Heart right ventricle (tissue), 16 donors: ENCODE results near the gene USP31. TPM values are rescaled to one million over a fixed set of nuclear protein-coding genes. Genes with fewer than 3 reads are reported as not detected.

Source experiments
- ATAC-seq, 8 donors: fragments of 200-7000 bp; cut with Tn5 transposase; one replicate each; pipeline ENCODE4 v1.9.1; 2020; ENCODE audit warnings: mild to moderate bottlenecking in 8 of 8, moderate library complexity in 8 of 8, moderate number of reproducible peaks in 1 of 8
- DNase-seq, 2 donors: peaks; one replicate each; pipeline ENCODE4 v3.0.0-alpha.2; 2020
- H3K27ac ChIP-seq, 10 donors: fragments of 200-600 bp; sonication (generic) in 2 of 10; one replicate each; pipeline versions ENCODE4 v1.5.0 to v1.8.0; 2020 to 2022; ENCODE audit warnings: mild to moderate bottlenecking in 3 of 10
- H3K27me3 ChIP-seq, 7 donors: fragments of 200-600 bp; one replicate each; pipeline ENCODE4 v1.8.0; 2021 to 2022; ENCODE audit warnings: mild to moderate bottlenecking in 2 of 7
- H3K36me3 ChIP-seq, 9 donors: fragments of 200-600 bp; sonication (generic) in 1 of 9; one replicate each; pipeline versions ENCODE4 v1.5.0 to v1.8.0; 2020 to 2022; ENCODE audit warnings: mild to moderate bottlenecking in 2 of 9
- H3K4me1 ChIP-seq, 9 donors: fragments of 200-600 bp; sonication (generic) in 1 of 9; one replicate each; pipeline versions ENCODE4 v1.5.0 to v1.8.0; 2020 to 2022; ENCODE audit warnings: mild to moderate bottlenecking in 4 of 9
- H3K4me3 ChIP-seq, 10 donors: fragments of 200-600 bp; sonication (generic) in 2 of 10; one replicate each; pipeline versions ENCODE4 v1.5.0 to v1.8.0; 2020 to 2022; ENCODE audit warnings: mild to moderate bottlenecking in 7 of 10, moderate library complexity in 2 of 10
- H3K9me3 ChIP-seq, 11 donors: fragments of 200-600 bp in 10 of 11; sonication (generic) in 2 of 11; one replicate each; pipeline versions ENCODE4 v1.5.0 to v1.8.0; 2013 to 2022; ENCODE audit warnings: mild to moderate bottlenecking in 2 of 11, control low read depth in 1 of 11, moderate library complexity in 1 of 11
- WGBS, 2 donors: extraction: QIAGEN DNeasy Blood & Tissue Kit; methylation state at CpG; one replicate each; pipeline ENCODE4 v1.1.7; 2013; ENCODE audit warnings: inconsistent platforms in 1 of 2; 5-methylcytosine and 5-hydroxymethylcytosine counted together
- intact Hi-C, 10 donors: fragments of 100-400 bp; cut with DNase I; formaldehyde crosslinking; loops; one replicate each; pipeline versions ENCODE4 v1.11.1 to v1.14.2; 2022
- polyA plus RNA-seq, 2 donors: library from polyadenylated mRNA; stranded (reverse); fragments of 200-250 nt; gene quantifications; one replicate each; pipeline ENCODE4 v1.2.3, GENCODE V29; 2013
- total RNA-seq, 10 donors: library from RNA; stranded (reverse); fragmentation: NEBNext Ultra II Directional in 3 of 10; extraction: Animal tissue kit (Norgen Biotek cat#: 25700) in 3 of 10; gene quantifications; one replicate each; pipeline versions ENCODE4 v1.2.1 to v1.2.4, GENCODE V29; 2021 to 2023
- TF ChIP-seq, protein P1 (sequence below), 9 donors: fragments of 200-600 bp; sonication (generic) in 2 of 9; IDR thresholded peaks; one replicate each; pipeline versions ENCODE4 v1.5.0 to v1.8.0; 2021 to 2022; ENCODE audit warnings: antibody characterized with exemption in 9 of 9, mild to moderate bottlenecking in 5 of 9, moderate library complexity in 1 of 9
- donor health status: Arrhythmogenic right ventricular cardiomyopathy.
- donor health status: ischemic (EF 13 %, LVEDD 7.1; RV severe dilation, severe dysfunction).
- donor health status: healthy with polysubstance abuse.
- donor health status: DM: no; HTN: yes; CAD: no.
- donor health status: DM: no; HTN: no; CAD: no.
- donor health status: ischemic (EF 25% LVEDD 6.9; RV normal size, moderate dysfunction).
- donor health status: ischemic (EF 25% LVEDD 5.7; RV mildly dilated, moderate dysfunction).
- donor health status: healthy.
- donor health status: DM: yes; HTN: yes; CAD: no.
- donor health status: Ischemic cardiomyopathy.
- donor health status: ischemic (EF 35%, LVEDD 5.7; RV mildly dilated, moderate dysfunction).
- donor health status: nonischemic (EF 11% LVEDD 7.7; RV severe dilation, severe dysfunction).
- donor health status: DM: yes; HTN: yes; CAD: no.
- donor health status: PGD.
- donor health status: ischemic (EF 29% LVEDD 5.4; RV normal size, mild dysfunction).
- donor health status: nonischemic (EF 23%, LVEDD 6.1; RV moderate dilation, normal function).

USP31 gene
- total and polyA plus RNA-seq, 12 donors: 8.9 to 32.1 (median 22.4) TPM

DNA sequence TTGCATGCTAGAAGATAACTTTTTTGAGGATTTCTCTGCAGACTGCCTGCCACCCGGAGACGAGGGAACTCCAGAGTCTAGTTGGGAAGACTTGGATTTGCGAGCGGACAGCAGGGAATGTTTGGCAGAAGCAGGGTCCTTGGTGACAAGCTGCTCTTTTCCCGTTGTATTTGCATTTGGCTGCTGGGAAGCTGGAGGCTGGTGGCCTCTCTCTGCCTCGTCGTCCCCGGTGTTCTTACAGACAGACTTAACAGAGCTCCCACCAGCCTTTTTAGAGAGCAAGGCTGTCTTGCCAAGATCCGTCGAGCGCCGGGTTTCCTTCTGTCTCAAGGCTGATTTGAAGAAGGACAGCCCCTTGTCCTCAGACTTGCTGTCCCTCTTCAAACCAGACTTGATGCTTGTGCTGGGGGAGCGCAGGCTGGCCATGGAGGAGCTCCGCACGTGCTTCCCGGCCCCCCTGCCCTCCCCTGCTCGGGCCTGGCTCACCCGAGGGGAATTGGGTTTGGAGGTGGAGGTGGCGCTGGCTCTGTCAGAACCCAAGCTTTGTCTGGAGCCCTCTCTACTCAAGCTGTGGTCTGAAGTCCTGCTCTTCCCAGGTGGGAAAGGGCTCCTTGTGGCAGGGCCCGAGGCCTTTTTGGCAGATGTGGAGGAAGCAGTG is 81.0 kb downstream of the USP31 start:
- H3K9me3 ChIP-seq: no peaks in the 10 kb centered on the region
- TF ChIP-seq, protein P1, sequence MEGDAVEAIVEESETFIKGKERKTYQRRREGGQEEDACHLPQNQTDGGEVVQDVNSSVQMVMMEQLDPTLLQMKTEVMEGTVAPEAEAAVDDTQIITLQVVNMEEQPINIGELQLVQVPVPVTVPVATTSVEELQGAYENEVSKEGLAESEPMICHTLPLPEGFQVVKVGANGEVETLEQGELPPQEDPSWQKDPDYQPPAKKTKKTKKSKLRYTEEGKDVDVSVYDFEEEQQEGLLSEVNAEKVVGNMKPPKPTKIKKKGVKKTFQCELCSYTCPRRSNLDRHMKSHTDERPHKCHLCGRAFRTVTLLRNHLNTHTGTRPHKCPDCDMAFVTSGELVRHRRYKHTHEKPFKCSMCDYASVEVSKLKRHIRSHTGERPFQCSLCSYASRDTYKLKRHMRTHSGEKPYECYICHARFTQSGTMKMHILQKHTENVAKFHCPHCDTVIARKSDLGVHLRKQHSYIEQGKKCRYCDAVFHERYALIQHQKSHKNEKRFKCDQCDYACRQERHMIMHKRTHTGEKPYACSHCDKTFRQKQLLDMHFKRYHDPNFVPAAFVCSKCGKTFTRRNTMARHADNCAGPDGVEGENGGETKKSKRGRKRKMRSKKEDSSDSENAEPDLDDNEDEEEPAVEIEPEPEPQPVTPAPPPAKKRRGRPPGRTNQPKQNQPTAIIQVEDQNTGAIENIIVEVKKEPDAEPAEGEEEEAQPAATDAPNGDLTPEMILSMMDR (IDR thresholded peaks at IDR 0.05): no peak
- peaks cover 12 to 43% (median 32%) of the 10 kb centered on the region in 9 donors for H3K4me1 ChIP-seq
- 94% methylated on average over 20 of the region's 20 CpGs for WGBS, 2 donors
- no peak overlapping the region for H3K27ac ChIP-seq
- peaks cover 0 to 58% (median 14%) of the 10 kb centered on the region in 9 donors for H3K36me3 ChIP-seq
- no peaks in the 10 kb centered on the region for H3K27me3 ChIP-seq
- DNase-seq: no peak
- H3K4me3 ChIP-seq: no peak overlapping the region
- ATAC-seq: no peak
- intact Hi-C loops: loop anchor here in 2 of 10 donors (10.0 kb wide), 2 partner anchors 77 to 367 kb away; partner anchors contain the start of gene USP31 (in 1 of the 2)

DNA sequence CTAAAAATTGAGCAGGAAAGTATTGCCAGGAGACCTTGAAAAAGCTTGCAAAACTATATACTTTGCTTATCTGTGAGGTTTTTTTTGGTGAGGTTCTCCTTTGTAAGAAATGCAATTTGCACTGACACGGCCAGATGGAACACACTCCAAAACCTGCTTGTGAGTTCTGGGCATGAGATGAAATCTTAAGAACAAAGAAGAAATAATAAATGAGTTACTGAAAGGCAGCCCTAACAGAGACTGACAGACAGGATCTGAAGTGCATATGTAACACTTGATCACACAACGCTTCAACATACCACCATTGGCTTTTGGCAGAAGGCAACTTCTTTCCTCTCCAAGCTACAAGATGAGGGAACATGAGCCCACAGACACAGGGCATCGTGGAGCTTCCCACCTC is 82.6 kb downstream of the USP31 start:
- WGBS, 2 donors: 56 to 63% methylated on average over 3 of the region's 3 CpGs
- ATAC-seq (no peak), DNase-seq (no peak)
- H3K27ac ChIP-seq: no peak overlapping the region
- H3K9me3 ChIP-seq: no peaks in the 10 kb centered on the region
- peaks cover 0 to 49% (median 14%) of the 10 kb centered on the region in 9 donors for H3K36me3 ChIP-seq
- TF ChIP-seq, protein P1 (IDR thresholded peaks at IDR 0.05): no peak
- intact Hi-C loops: loop anchor here in 2 of 10 donors (10.0 kb wide), 2 partner anchors 78 to 368 kb away; partner anchors contain the start of gene USP31 (in 1 of the 2)
- H3K27me3 ChIP-seq: no peaks in the 10 kb centered on the region
- no peak overlapping the region for H3K4me3 ChIP-seq
- H3K4me1 ChIP-seq: peaks cover 7 to 28% (median 19%) of the 10 kb centered on the region in 9 donors

DNA sequence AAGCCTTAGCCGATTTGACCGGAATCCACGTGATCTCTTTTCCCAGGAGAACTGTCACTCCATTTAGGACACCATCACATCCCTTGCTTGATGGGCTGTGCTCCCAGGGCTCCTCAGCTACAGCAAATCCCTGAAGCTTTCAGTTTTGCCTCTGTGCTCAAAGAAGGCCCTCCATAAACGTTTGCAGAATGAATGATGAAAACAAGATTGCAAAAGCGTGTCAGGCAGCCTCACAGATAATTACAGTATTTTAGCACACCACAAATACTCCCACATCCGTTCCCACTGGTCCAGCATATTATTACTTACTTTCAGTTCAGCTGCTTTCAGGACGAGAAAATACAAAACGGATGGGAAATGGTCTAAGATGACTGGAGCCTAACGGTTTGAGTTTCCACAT is 84.6 kb downstream of the USP31 start:
- Histone ChIP-seq H3K27me3 (no peaks in the 10 kb centered on the region), H3K4me1 (peaks cover 0 to 21% (median 11%) of the 10 kb centered on the region in 9 donors), H3K27ac (peak overlapping the region in 3 of 10 donors; percentile 18 to 60 (median 55)), H3K9me3 (no peaks in the 10 kb centered on the region), H3K4me3 (peak overlapping the region in 1 of 10 donors; percentile 6), H3K36me3 (peaks cover 0 to 37% (median 14%) of the 10 kb centered on the region in 9 donors)
- DNase-seq (peak in 1 of 2 donors; percentile 34), ATAC-seq (peak in 6 of 8 donors; percentile 13 to 45 (median 37))
- TF ChIP-seq, protein P1 (IDR thresholded peaks at IDR 0.05): no peak
- 64 to 69% methylated on average over 9 of the region's 9 CpGs for WGBS, 2 donors
- intact Hi-C loops: loop anchor here in 4 of 10 donors (5.0 to 10.0 kb wide), 4 partner anchors 80 to 370 kb away; partner anchors contain the start of gene USP31 (in 1 of the 4)

DNA sequence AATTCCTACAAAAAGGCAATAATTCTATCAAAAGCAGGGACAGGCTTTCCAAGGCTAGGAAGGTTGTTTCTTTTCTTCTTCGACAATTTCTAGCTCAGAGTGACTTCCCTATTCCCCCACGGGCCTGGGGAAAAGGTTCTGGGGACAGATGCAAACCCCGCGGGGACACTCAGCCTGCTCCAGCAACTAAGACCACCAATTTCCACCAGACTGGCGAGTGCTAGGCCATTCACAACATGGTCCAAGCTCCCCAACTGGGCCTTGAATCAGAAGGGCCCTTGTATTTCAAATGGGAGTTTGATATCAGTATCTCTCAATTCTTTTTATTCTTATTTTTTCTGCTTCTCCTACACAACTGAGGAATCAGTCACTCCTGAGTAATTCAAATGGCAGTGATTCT is 86.7 kb downstream of the USP31 start:
- Histone ChIP-seq H3K4me3 (no peak overlapping the region), H3K4me1 (peaks cover 0 to 21% (median 11%) of the 10 kb centered on the region in 9 donors), H3K27me3 (no peaks in the 10 kb centered on the region), H3K9me3 (no peaks in the 10 kb centered on the region), H3K36me3 (peaks cover 0 to 16% (median 0%) of the 10 kb centered on the region in 9 donors), H3K27ac (no peak overlapping the region)
- 86 to 88% methylated on average over 5 of the region's 5 CpGs for WGBS, 2 donors
- TF ChIP-seq, protein P1 (IDR thresholded peaks at IDR 0.05): no peak
- DNase-seq (no peak), ATAC-seq (no peak)
- intact Hi-C loops: loop anchor here in 4 of 10 donors (5.0 to 10.0 kb wide), 4 partner anchors 82 to 372 kb away; partner anchors contain the start of gene USP31 (in 1 of the 4)
